Measurements from ENCODE around the gene ANKRD63.

Gene ANKRD63

GRCh38 chr15:40328176-40328575 is 45.3 kb upstream of the ANKRD63 start:
- no peak for TF ChIP-seq CTCF (IDR thresholded peaks at IDR 0.05)

GRCh38 chr15:40327457-40327856 is 44.6 kb upstream of the ANKRD63 start:
- no peak for TF ChIP-seq CTCF (IDR thresholded peaks at IDR 0.05)

GRCh38 chr15:40325700-40326099 is 42.8 kb upstream of the ANKRD63 start:
- TF ChIP-seq CTCF (IDR thresholded peaks at IDR 0.05) = no peak

- no peak for TF ChIP-seq CTCF (IDR thresholded peaks at IDR 0.05)
Measured at GRCh38 chr15:40325188-40325587, 42.3 kb upstream of the ANKRD63 start.

GRCh38 chr15:40323953-40324937 is 41.4 kb upstream of the ANKRD63 start:
- TF ChIP-seq CTCF (IDR thresholded peaks at IDR 0.05) = no peak

GRCh38 chr15:40323239-40323952 is 40.5 kb upstream of the ANKRD63 start, which contains the start of gene INAFM2:
INAFM2 (plus strand) TSS chr15:40323692; CDS start chr15:40324056, 364 bp downstream.
- TF ChIP-seq CTCF (IDR thresholded peaks at IDR 0.05) = peak; percentile 15; the same call in 1 of the 2 replicates

- no peak for TF ChIP-seq CTCF (IDR thresholded peaks at IDR 0.05)
Measured at GRCh38 chr15:40322531-40323238, 39.8 kb upstream of the ANKRD63 start.
